Measurements from ENCODE around the gene S100B.

S100B gene

DNA sequence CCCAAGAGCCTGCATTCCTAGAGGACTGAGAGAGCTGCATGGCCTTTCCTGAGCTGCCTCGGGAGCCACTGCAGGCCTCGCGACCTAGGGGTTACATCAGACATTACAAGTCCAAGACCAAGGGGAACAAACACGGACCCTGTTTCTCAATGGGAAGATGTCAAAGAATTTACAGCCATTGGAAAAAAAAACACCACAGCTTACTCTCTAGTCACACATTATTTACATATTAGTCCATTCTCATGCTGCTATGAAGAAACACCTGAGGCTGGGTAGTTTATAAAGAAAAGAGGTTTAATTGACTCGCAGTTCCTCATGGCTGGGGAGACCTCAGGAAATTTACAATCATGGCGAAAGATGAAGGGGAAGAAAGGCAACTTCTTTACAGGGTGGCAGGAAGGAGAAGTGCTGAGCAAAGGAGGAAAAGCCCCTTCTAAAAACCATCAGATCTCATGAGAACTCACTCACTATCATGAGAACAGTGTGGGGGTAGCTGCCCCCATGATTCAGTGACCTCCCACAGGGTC lies 22.2 kb upstream of the S100B start:
- DNase-seq = no peak

DNA sequence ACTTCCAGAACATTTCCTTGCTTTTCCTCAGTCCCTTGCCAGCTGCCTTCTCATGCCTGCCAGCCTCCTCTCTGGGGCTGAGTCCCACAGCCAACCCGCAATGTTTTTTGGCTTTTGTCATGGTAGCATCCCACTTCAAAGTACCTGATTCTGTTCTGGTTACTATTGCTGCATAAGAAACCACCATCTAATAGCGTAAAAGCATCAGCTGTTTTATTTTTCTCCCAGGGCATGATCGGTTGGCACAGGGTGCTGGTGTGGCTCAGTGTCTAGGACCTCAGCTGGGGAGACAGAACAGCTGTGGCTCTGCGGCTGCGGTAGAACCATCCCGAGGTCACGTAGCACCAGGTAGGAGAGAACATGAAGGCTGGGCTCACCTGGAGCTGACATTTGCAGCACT lies 21.7 kb upstream of the S100B start:
- no peak for DNase-seq

GRCh38 chr21:46625759-46626158 lies 20.9 kb upstream of the S100B start:
- DNase-seq = no peak

GRCh38 chr21:46624050-46624449 lies 19.2 kb upstream of the S100B start:
- DNase-seq = no peak

DNA sequence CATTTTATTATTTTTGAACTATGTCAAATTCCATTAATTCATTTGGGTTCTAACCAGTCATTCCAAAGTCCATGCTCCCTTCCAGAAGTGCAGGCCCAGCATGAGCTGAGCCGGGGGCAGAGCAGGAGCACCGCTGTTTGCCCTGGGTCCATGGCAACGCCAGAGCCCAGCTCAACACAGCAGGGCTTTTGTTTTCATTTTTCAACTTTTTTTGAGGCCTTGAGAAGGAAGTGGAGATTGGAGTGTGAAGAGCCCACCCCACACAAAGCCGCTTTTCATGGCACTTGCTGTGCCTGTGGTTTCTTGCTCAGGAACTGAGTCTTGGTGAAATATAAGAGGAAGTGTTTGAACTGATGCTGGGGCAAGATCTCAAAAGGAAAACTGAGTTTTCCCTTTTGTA lies 17.3 kb upstream of the S100B start:
- no peak for DNase-seq

DNA sequence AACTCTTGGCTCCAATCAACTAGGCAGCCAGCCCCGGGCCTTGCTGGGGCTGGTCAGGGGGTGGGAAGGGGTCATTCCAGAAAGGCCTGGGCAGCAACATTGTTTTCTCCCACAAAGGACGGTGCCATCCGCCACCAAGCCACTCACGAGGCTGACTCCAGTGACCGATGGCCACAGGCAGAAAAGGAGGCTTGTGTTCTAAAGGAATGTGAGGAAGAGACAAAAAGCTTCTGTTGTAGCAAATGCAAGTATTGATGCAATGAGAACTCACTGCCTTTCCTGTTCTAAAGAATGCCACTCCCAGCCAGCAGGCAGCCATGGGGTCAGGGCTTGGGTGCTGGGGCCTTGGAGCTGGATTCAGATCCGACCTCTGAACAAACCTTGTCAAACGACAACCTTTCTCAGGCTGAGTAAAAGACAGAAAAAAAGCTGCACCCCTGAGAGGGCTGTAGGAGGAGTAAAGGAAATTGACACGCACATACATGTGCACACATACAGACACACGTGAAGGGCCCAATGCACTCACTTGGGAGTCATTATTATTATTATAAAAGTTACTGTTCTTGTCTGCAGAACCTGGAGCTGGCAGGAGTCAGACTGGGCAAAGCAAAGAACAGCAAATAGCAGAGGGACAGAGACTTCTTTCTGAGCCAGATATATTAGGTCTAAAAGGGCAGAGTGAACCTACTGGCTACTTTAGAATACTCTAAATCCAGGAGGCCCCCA lies 16.7 kb upstream of the S100B start:
- no peak for DNase-seq

- DNase-seq = no peak
These were observed 16.0 kb upstream of the S100B start for GRCh38 chr21:46620846-46621245.

DNA sequence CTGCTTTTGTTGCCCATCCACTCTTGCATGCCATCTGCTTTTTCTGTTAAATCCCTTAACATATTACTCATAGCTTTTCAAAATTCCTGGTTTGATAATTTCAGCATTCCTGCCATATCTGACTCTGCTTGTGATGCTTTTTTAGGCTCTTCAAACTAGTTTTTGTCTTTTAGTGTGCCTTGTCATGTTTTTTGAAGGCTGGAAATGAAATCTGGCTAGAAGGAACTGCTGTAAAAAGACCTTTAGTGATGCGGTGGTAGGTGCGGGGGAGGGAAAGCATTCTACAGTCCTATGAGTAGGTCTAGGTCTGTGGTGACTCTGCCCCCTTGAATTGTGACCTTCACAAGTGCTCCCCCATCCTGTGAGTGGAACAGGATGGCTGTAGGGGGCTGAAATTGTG lies 15.0 kb upstream of the S100B start:
- no peak for DNase-seq

DNA sequence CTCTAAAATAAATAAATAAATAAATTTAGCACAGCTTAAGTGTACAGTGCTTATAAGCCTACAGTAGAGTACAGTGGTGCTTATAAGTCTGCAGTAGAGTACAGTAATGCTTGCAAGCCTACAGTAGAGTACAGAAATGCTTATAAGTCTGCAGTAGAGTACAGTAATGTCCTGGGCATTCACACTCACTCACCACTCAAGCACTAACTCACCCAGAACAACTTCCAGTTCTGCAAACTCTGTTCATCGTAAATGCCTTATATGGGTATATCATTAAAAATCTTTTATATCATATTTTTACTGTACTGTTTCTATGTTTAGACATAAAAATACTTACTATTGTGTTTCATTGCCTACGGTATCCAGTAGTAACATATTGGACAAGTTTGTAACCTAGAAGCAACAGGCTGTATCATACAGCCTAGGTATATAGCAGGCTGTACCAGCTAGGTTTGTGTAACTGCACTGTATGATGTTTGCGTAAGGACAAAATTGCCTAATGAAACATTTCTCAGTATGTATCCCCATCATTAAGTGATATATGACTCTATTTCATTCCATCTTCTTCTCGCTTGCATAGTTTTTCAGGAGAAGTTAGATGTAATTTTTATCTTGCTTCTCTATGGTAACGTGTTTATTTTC lies 14.0 kb upstream of the S100B start:
- no peak for DNase-seq

DNA sequence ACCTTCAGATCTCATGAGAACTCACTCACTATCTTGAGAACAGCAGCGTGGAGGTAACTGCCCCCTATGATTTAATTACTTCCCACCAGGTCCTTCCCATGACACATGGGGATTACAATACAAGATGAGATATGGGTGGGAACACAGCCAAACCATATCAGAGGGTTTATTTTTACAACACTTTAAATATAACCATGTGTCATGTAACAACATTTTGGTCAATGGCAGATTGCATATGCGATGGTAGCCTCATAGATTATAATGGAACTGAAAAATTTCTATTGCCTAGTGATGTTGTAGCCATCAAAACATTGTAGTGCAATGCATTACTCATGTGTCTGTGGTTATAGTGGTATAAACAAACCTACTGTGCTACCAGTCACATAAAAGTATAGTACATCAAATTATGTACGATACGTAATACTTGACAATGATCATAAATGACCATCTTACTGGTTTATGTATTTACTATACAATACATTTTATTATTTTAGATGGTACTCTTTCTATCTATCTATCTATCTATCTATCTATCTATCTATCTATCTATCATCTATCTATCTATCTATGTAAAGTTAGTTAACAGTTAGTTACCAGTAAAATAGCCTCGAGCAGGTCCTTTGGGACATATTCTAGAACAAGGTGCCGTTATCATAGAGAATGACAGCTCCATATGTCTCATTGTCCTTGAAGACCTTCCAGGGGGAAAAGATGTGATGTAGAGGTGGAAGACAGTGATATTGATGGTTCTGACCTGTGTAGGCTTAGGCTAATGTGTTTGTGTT lies 12.6 kb upstream of the S100B start:
- DNase-seq = no peak

- no peak for DNase-seq
These were observed 11.8 kb upstream of the S100B start for GRCh38 chr21:46616656-46617055.

DNA sequence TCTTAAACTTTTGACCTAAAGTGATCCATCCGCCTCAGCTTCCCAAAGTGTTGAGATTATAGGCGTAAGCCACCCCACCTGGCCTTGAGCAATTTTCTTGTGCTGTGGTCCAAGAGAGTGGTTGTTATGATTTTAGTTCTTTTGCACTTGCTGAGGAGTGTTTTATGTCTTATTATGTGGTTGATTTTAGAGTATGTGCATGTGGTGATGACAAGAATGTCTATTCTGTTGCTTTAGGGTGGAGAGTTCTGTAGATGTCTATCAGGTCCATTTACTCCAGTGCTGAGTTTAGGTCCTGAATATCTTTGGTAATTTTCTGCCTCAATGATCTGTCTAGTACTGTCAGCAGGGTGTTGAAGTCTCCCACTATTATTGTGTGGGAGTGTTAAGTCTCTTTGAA lies 11.2 kb upstream of the S100B start:
- DNase-seq = no peak

GRCh38 chr21:46613391-46613790 lies 8.5 kb upstream of the S100B start:
- DNase-seq = no peak

DNA sequence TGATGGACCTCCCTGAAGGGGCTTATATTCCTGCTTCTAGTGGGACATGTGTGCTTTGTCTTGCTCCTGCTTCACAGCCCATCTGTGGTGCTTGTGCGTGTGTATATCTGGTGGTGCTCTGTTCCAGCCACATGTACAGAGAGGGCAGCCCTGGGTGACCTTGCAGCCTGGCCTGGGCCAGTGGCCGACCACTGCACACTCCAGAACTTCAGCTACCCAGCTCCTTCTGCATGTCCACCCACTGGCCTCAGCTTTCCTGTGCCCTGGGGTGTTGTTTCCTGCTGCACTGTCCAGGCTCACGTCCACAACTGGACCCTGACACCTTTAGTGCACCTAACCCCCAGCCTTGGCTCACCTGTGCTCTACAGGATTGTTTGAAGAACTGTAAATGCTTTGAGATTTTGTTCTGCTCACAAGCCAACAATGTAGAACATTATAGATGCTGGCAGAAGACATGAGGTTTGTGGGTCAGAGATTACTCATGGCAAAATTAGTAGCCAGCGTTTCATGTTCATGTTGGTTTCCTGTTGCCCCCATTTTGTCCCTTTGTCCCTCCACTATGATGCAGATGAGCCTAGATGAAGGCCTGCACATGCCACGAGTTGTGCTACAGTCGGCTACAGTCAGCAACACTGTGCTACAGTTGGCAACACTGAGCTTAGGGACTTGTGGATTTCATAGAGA lies 5.3 kb upstream of the S100B start:
- no peak for DNase-seq

DNA sequence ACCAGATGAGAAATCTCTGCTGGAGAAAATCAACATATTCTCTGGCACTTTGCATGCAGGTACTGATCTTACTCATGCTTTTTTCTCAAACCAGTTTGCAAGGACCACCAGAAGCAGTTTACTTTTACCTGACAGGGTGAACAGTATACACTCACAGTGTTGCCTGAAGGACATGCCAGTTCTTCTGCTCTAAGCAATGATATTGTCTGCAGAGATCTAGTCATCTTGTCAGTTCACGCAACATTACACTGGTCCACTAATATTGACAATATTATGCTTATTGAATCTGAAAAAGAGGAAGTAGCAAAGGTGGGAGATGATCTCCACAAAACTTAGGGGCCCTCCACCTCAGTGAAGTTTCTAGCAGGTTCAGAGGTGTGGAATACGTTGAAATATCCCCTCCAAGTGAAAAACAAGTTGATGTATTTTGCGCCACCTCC lies 3.8 kb upstream of the S100B start:
- no peak for DNase-seq

DNA sequence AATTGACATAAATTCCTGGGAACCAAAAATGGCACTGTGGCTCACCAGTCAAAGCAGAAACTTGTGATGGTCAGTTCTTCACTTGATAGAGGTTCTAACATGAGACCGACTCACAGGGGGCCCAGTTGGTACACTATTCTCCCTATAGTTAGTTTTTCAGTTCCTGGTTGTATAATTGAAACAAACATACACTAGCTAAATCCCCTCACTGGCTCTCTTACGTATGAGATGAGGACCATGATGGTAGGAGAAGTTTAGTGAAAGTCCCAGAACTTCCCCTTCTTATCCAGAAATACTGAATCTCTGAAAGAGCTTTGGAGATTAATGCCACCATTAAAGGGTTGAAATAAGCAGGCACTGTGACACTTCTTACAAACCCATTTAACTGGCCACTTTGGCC lies 2.8 kb upstream of the S100B start:
- no peak for DNase-seq

GRCh38 chr21:46606427-46606813 lies 1.5 kb upstream of the S100B start:
- DNase-seq = no peak

GRCh38 chr21:46605767-46606426 lies 1.0 kb upstream of the S100B start:
- no peak for DNase-seq

DNA sequence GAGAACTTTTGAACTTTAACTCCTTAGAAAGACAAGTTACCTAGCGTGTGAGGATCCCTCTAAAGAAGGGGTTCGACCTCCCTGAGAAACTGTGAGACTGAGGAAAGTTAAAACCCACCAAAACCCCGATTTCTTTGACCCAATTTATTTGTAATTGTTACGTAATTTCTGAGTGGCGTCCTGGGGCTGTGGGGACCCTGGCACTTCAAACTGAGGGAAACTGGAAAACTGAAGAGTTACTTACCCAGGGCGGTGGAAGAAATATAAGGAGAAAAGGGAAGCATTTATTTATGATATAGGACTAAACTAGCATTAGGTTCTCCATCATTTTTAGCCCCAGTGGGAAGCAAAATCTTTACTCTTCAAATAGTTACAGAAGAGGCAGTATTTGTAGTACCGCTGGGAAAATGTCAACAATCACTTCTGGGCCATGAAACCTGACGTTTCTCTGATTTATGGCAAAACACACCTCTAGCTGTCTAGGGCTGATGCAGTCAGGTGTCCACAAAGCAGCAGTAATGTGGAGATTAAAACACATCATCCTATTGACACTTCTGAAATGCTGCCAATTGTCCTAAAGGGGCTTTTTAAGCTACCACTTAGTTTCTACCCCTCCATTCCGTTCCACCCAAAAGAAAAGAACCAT lies 430 bp downstream of the S100B start:
- no peak for DNase-seq

- no peak for DNase-seq
These were observed 1.7 kb downstream of the S100B start for GRCh38 chr21:46603228-46603627.

GRCh38 chr21:46600978-46601377 lies 3.9 kb downstream of the S100B start:
- no peak for DNase-seq

- no peak for DNase-seq
These were observed 4.6 kb downstream of the S100B start for GRCh38 chr21:46600305-46600704.
